ENCODE measurements around the gene RIMKLB.

RIMKLB gene

DNA sequence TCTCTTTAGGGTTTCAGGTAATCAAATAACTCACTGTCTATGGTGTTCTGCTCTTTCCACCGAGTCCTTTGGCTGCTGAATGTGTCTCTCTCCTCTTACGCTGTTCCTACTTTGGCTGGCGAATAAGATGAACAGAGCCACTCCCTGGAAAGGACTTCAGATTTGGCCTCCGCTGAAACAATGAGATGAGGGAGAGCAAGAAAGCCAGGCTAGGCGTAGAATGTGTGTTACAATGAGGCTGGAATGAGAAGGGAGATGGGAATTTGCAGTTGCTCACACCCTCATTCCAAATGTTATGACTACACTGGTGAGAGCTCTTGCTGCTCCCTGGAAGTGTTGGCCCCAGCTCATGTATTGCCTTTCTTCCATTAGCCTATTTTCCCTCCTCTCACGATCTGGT lies 35.2 kb upstream of the RIMKLB start, which contains the start of gene MFAP5:
MFAP5 (minus strand) TSS at position 234 of the 400 bp plus-strand sequence. CDS start 722 bp downstream, outside the sequence.
- Histone ChIP-seq H3K9ac (ENCODE audit: low read length) (no peak within 1 kb of the TSS), H3K79me2 (ENCODE audit: insufficient read depth, low read length) (no peaks in the 10 kb centered on the region), H3K4me2 (ENCODE audit: low read depth, low read length, poor library complexity, severe bottlenecking) (no peak within 1 kb of the TSS), H3K9me2 (replicated peaks; ENCODE audit: insufficient read depth, low read length) (no peaks in the 10 kb centered on the region), H3K27ac (ENCODE audit: low read depth, low read length) (no peak within 1 kb of the TSS), H4K20me1 (ENCODE audit: low read depth, low read length) (no peaks in the 10 kb centered on the region), H3K9me3 (ENCODE audit: insufficient read depth, low read length) (no peaks in the 10 kb centered on the region), H3K36me3 (ENCODE audit: low read length) (no peaks in the 10 kb centered on the region), H3K27me3 (ENCODE audit: low read length) (no peaks in the 10 kb centered on the region), H3F3A (ENCODE audit: insufficient read depth) (no peaks in the 10 kb centered on the region), H3K4me3 (ENCODE audit: insufficient read depth, low read length, poor library complexity, severe bottlenecking) (no peak within 1 kb of the TSS), H2AFZ (ENCODE audit: low read depth, low read length, severe bottlenecking) (no peak within 1 kb of the TSS)
- no peak for TF ChIP-seq EZH2phosphoT487 (conservative IDR thresholded peaks at IDR 0.05; ENCODE audit: low read length)
- TF ChIP-seq, protein P1, sequence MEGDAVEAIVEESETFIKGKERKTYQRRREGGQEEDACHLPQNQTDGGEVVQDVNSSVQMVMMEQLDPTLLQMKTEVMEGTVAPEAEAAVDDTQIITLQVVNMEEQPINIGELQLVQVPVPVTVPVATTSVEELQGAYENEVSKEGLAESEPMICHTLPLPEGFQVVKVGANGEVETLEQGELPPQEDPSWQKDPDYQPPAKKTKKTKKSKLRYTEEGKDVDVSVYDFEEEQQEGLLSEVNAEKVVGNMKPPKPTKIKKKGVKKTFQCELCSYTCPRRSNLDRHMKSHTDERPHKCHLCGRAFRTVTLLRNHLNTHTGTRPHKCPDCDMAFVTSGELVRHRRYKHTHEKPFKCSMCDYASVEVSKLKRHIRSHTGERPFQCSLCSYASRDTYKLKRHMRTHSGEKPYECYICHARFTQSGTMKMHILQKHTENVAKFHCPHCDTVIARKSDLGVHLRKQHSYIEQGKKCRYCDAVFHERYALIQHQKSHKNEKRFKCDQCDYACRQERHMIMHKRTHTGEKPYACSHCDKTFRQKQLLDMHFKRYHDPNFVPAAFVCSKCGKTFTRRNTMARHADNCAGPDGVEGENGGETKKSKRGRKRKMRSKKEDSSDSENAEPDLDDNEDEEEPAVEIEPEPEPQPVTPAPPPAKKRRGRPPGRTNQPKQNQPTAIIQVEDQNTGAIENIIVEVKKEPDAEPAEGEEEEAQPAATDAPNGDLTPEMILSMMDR (IDR thresholded peaks at IDR 0.05; ENCODE audit: insufficient read depth, low read length, poor library complexity, severe bottlenecking), result no peak

DNA sequence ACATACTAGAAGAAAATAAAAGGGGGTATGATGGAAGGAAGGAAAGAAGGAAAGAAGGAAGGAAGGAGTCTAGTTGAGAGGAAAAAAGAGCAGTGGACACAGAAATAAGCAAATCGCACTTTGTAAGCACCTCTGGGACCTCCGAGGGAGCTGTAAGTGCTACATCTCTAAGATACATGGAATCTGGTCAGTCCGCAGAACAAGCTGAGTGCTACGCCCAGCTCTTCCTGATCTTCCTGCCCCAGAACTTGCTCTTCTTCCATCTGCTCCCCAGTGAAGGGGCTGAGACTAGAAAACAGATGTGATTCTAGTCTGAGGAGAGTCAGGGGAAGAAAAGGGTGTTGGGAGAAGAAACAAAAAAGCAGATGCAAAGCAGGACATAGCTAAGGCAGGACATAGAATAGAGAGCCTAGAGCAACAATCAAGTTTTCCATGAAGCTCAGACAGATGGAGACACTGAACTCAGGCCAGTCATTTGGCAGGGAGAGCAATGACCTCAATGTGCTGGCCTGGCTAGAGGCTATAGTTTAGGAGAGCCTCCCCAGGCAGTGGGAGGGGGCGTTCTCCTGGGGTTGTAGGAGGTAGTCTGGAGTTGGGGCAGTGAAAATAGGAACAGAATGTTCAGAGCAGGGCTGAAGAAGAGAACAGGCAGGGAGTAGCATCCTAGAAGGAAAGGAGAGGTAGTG lies 33.4 kb upstream of the RIMKLB start:
- no peaks in the 10 kb centered on the region for H3K9me2 ChIP-seq (replicated peaks; ENCODE audit: insufficient read depth, low read length)
- no peaks in the 10 kb centered on the region for H4K20me1 ChIP-seq (ENCODE audit: low read depth, low read length)
- H3K79me2 ChIP-seq (ENCODE audit: insufficient read depth, low read length), result no peaks in the 10 kb centered on the region
- TF ChIP-seq, protein P1 (IDR thresholded peaks at IDR 0.05; ENCODE audit: insufficient read depth, low read length, poor library complexity, severe bottlenecking), result no peak
- TF ChIP-seq EZH2phosphoT487 (conservative IDR thresholded peaks at IDR 0.05; ENCODE audit: low read length), result no peak
- H3K36me3 ChIP-seq (ENCODE audit: low read length), result no peaks in the 10 kb centered on the region
- H2AFZ ChIP-seq (ENCODE audit: low read depth, low read length, severe bottlenecking), result no peak overlapping the region
- H3K4me3 ChIP-seq (ENCODE audit: insufficient read depth, low read length, poor library complexity, severe bottlenecking), result no peak overlapping the region
- H3K9me3 ChIP-seq (ENCODE audit: insufficient read depth, low read length), result no peaks in the 10 kb centered on the region
- H3K27ac ChIP-seq (ENCODE audit: low read depth, low read length), result no peak overlapping the region
- no peaks in the 10 kb centered on the region for H3K27me3 ChIP-seq (ENCODE audit: low read length)
- no peak overlapping the region for H3K9ac ChIP-seq (ENCODE audit: low read length)
- no peak overlapping the region for H3K4me2 ChIP-seq (ENCODE audit: low read depth, low read length, poor library complexity, severe bottlenecking)
- no peaks in the 10 kb centered on the region for H3F3A ChIP-seq (ENCODE audit: insufficient read depth)

DNA sequence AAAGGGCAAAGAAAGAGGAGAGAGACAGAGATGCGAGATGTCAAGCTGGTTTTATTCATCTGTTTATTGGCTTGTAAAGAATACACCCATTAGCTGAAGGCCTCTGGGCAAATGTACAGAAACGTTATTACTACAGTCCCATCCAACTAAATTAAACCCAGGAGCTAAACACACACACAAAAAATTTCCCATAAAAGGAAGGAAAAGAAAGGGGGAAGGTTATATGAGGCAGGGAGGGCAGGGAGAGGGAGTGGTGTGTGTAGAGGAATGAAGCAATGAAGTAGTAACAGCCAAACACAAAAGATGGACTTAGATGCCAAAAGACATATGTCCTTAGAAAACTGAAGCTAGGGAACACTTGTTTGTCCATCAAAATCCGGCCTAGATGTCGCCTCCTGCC lies 32.0 kb upstream of the RIMKLB start:
- no peak overlapping the region for H3K4me3 ChIP-seq (ENCODE audit: insufficient read depth, low read length, poor library complexity, severe bottlenecking)
- H3K9me3 ChIP-seq (ENCODE audit: insufficient read depth, low read length), result no peaks in the 10 kb centered on the region
- H3K9me2 ChIP-seq (replicated peaks; ENCODE audit: insufficient read depth, low read length), result no peaks in the 10 kb centered on the region
- no peak for TF ChIP-seq EZH2phosphoT487 (conservative IDR thresholded peaks at IDR 0.05; ENCODE audit: low read length)
- TF ChIP-seq, protein P1 (IDR thresholded peaks at IDR 0.05; ENCODE audit: insufficient read depth, low read length, poor library complexity, severe bottlenecking), result no peak
- no peak overlapping the region for H3K27ac ChIP-seq (ENCODE audit: low read depth, low read length)
- no peak overlapping the region for H3K9ac ChIP-seq (ENCODE audit: low read length)
- H3F3A ChIP-seq (ENCODE audit: insufficient read depth), result no peaks in the 10 kb centered on the region
- no peaks in the 10 kb centered on the region for H4K20me1 ChIP-seq (ENCODE audit: low read depth, low read length)
- H3K4me2 ChIP-seq (ENCODE audit: low read depth, low read length, poor library complexity, severe bottlenecking), result no peak overlapping the region
- H3K79me2 ChIP-seq (ENCODE audit: insufficient read depth, low read length), result no peaks in the 10 kb centered on the region
- no peaks in the 10 kb centered on the region for H3K27me3 ChIP-seq (ENCODE audit: low read length)
- H3K36me3 ChIP-seq (ENCODE audit: low read length), result no peaks in the 10 kb centered on the region
- no peak overlapping the region for H2AFZ ChIP-seq (ENCODE audit: low read depth, low read length, severe bottlenecking)

Data from SU-DHL-6 (cell line).